B cell (primary cell): ENCODE measurements around the gene MOK. TPM values are rescaled to one million over a fixed set of nuclear protein-coding genes. Genes with fewer than 3 reads are reported as not detected.

Experiments used
- ATAC-seq: fragments of 200-7000 bp; cut with Tn5 transposase; one replicate; pipeline ENCODE4 v1.10.0; 2021; ENCODE audit warnings: low read depth, mild to moderate bottlenecking, moderate number of reproducible peaks, moderate library complexity
- CTCF ChIA-PET: fragments of 350-600 bp; sonication (Branson Sonifier 250); formaldehyde crosslinking; loops from one replicate; lab custom pipeline; 2021; ENCODE audit warnings: antibody characterized with exemption, inconsistent platforms; lab: Charles Lee
- POLR2A ChIA-PET: fragments of 350-600 bp; sonication (Branson Sonifier 250); formaldehyde crosslinking; loops from one replicate; lab custom pipeline; 2021; ENCODE audit warnings: antibody characterized with exemption; lab: Charles Lee
- DNase-seq: peaks from one replicate; pipeline ENCODE4 v3.0.0; 2013
- H2AFZ ChIP-seq: 2 replicates; pipeline ENCODE4 v1.6.1; 2012; ENCODE audit warnings: mild to moderate bottlenecking, low read depth, low read length; ENCODE audit not compliant: insufficient read depth, poor library complexity, severe bottlenecking
- H3K27ac ChIP-seq, 2 donors: 1 replicate in 1 of 2; 2 replicates in 1 of 2; pipeline ENCODE4 v1.5.1; 2012 to 2013; ENCODE audit warnings: low read length in 2 of 2, mild to moderate bottlenecking in 2 of 2, moderate library complexity in 1 of 2
- H3K27me3 ChIP-seq, 4 experiments: fragments of 200-600 bp in 1 of 4; sonication (generic) in 1 of 4; replicated peaks in 1 of 4; 1 replicate in 2 of 4; 2 replicates in 2 of 4; pipeline versions ENCODE4 v1.6.1 to v1.7.0; 2013 to 2016; ENCODE audit warnings: low read length in 3 of 4, mild to moderate bottlenecking in 2 of 4, mixed read lengths in 1 of 4, moderate library complexity in 1 of 4; ENCODE audit not compliant: insufficient read depth in 4 of 4, control insufficient read depth in 3 of 4; ENCODE audit errors: control extremely low read depth in 1 of 4
- H3K36me3 ChIP-seq, 2 experiments: replicated peaks in 1 of 2; 1 replicate in 1 of 2; 2 replicates in 1 of 2; pipeline versions ENCODE4 v1.6.1 to v1.7.1; 2013; ENCODE audit warnings: low read length in 1 of 2; ENCODE audit not compliant: insufficient read depth in 2 of 2, control insufficient read depth in 1 of 2; ENCODE audit errors: control extremely low read depth in 1 of 2, extremely low read depth in 1 of 2
- H3K4me1 ChIP-seq, 2 donors: fragments of 200-600 bp in 1 of 2; sonication (generic) in 1 of 2; 1 replicate in 1 of 2; 2 replicates in 1 of 2; pipeline versions ENCODE4 v1.5.1 to v1.6.1; 2013 to 2017; ENCODE audit warnings: low read length in 2 of 2; ENCODE audit not compliant: control insufficient read depth in 2 of 2, insufficient read depth in 2 of 2
- H3K4me2 ChIP-seq: replicated peaks from 2 replicates; pipeline ENCODE3; 2012; ENCODE audit warnings: mild to moderate bottlenecking, low read depth, low read length; ENCODE audit not compliant: poor library complexity, severe bottlenecking
- H3K4me3 ChIP-seq, 5 experiments: fragments of 200-600 bp in 1 of 5; sonication (generic) in 1 of 5; 1 replicate in 3 of 5; 2 replicates in 2 of 5; pipeline versions ENCODE4 v1.5.1 to v1.7.0; 2011 to 2016; ENCODE audit warnings: low read length in 4 of 5, mild to moderate bottlenecking in 4 of 5, low read depth in 2 of 5, control low read depth in 1 of 5, moderate library complexity in 1 of 5; ENCODE audit not compliant: insufficient read depth in 1 of 5; ENCODE audit errors: control extremely low read depth in 1 of 5, extremely low read depth in 1 of 5
- H3K79me2 ChIP-seq: fragments of 200-600 bp; sonication (generic); one replicate; pipeline ENCODE4 v1.6.0; 2016; ENCODE audit warnings: low read length; ENCODE audit not compliant: control insufficient read depth, insufficient read depth
- H3K9ac ChIP-seq: fragments of 200-600 bp; sonication (generic); 2 replicates; pipeline ENCODE4 v1.6.1; 2017; ENCODE audit warnings: mild to moderate bottlenecking, low read length, moderate library complexity
- H3K9me3 ChIP-seq, 3 donors: one replicate each; pipeline versions ENCODE4 v1.6.1 to v1.7.1; 2013; ENCODE audit warnings: low read length in 2 of 3; ENCODE audit not compliant: control insufficient read depth in 2 of 3, insufficient read depth in 1 of 3; ENCODE audit errors: control extremely low read depth in 1 of 3
- H4K20me1 ChIP-seq: 2 replicates; pipeline ENCODE4 v1.6.0; 2012; ENCODE audit warnings: mild to moderate bottlenecking, low read length; ENCODE audit not compliant: insufficient read depth, control insufficient read depth, poor library complexity, severe bottlenecking
- H3K27ac Mint-ChIP-seq: one replicate; pipeline ENCODE4 v1.8.0; 2021; ENCODE audit warnings: mixed read lengths
- H3K27me3 Mint-ChIP-seq: one replicate; pipeline ENCODE4 v1.8.0; 2021; ENCODE audit warnings: mixed read lengths
- H3K4me1 Mint-ChIP-seq: one replicate; pipeline ENCODE4 v1.8.0; 2021; ENCODE audit warnings: mixed read lengths
- H3K4me3 Mint-ChIP-seq: one replicate; pipeline ENCODE4 v1.8.0; 2021; ENCODE audit warnings: mixed read lengths
- H3K9me3 Mint-ChIP-seq: one replicate; pipeline ENCODE4 v1.8.0; 2022; ENCODE audit warnings: mixed read lengths; ENCODE audit not compliant: insufficient read depth
- CTCF ChIP-seq: fragments of 200-600 bp; IDR thresholded peaks from one replicate; pipeline ENCODE4 v1.8.0; 2022; ENCODE audit warnings: antibody characterized with exemption, mild to moderate bottlenecking
- EZH2 ChIP-seq: IDR thresholded peaks from 2 replicates; pipeline ENCODE4 v1.6.1; 2012; ENCODE audit warnings: borderline replicate concordance, low read depth, mild to moderate bottlenecking, moderate library complexity, low read length; ENCODE audit not compliant: insufficient read depth, poor library complexity, severe bottlenecking
- WGBS: methylation state at CpG from one replicate; pipeline ENCODE4 v1.1.5; 2013; ENCODE audit warnings: missing lambda C conversion rate; ENCODE audit not compliant: insufficient coverage; 5-methylcytosine and 5-hydroxymethylcytosine counted together
- intact Hi-C: fragments of 100-400 bp; cut with micrococcal nuclease; formaldehyde crosslinking; loops from one replicate; pipeline ENCODE4 v1.10.0; 2022
- polyA plus RNA-seq: library from polyadenylated mRNA; depleted of rRNA; stranded (reverse); fragments of >200 nt; gene quantifications from 2 replicates; pipeline ENCODE4 v1.2.3, GENCODE V29; 2012
- total RNA-seq, 2 donors: library from RNA; stranded (reverse); fragments of 120-200 nt in 1 of 2; gene quantifications; 1 replicate in 1 of 2; 2 replicates in 1 of 2; pipeline versions ENCODE4 v1.2.3 to v1.2.4, GENCODE V29; 2013 to 2022

Gene MOK
- total and polyA plus RNA-seq, 2 donors (not counting 1 experiment from before 2014, with no cell fraction given), result 1.2 to 3.0 TPM

GRCh38 chr14:102316743-102317563 is 12.0 kb upstream of the MOK start:
- Mint-ChIP-seq H3K9me3 (no peaks in the 10 kb centered on the region), H3K4me3 (peak overlapping the region; percentile 96), H3K4me1 (peaks cover 59% of the 10 kb centered on the region), H3K27me3 (no peaks in the 10 kb centered on the region), H3K27ac (peak overlapping the region; percentile 99)
- Histone ChIP-seq H3K36me3 (no peaks in the 10 kb centered on the region), H3K4me1 (peaks cover 38 to 53% of the 10 kb centered on the region in 2 donors), H3K27me3 (no peaks in the 10 kb centered on the region), H3K27ac (peak overlapping the region; percentile 43 to 52), H3K9ac (peak overlapping the region; percentile 71), H4K20me1 (no peaks in the 10 kb centered on the region), H3K79me2 (no peaks in the 10 kb centered on the region), H2AFZ (peak overlapping the region; percentile 78), H3K4me2 (peak overlapping the region; percentile 88), H3K4me3 (peak overlapping the region; percentile 58 to 80 (median 69)), H3K9me3 (no peaks in the 10 kb centered on the region)
- ChIA-PET CTCF (interaction anchor here (0.6 to 3.9 kb wide), 15 partner anchors 9 to 610 kb away, joined by 3 to 48 read pairs (median 3); partner anchors contain the start of gene MOK), POLR2A (interaction anchor here (0.5 to 1.4 kb wide), 11 partner anchors 12 to 1240 kb away, joined by 3 to 5 read pairs (median 3); partner anchors contain the start of genes CINP, CKB, EIF5 and MOK)
- ATAC-seq (peak; percentile 69), DNase-seq (peak; percentile 95)
- TF ChIP-seq CTCF, result peak; percentile 78
- no peak for TF ChIP-seq EZH2
- intact Hi-C loops, result loop anchor here (1.0 to 5.0 kb wide), 4 partner anchors 205 to 1015 kb away; partner anchors contain the start of genes EIF5, HSP90AA1 and RCOR1
- WGBS, result 1% methylated on average over 54 of the region's 54 CpGs
